ENCODE results near the gene RAB26. TPM values are rescaled to one million over a fixed set of nuclear protein-coding genes. Genes with fewer than 3 reads are reported as not detected.

The RAB26 gene
- total and polyA plus RNA-seq, 2 donors (not counting 3 experiments of a cell fraction or from before 2014, with no cell fraction given), result 0.91 to 2.0 TPM

GRCh38 chr16:2173916-2174315 lies 25.5 kb downstream of the RAB26 start:
- H3K4me2 ChIP-seq (ENCODE audit: insufficient read depth, low read length), result no peak overlapping the region
- peaks cover 23 to 46% of the 10 kb centered on the region in 2 experiments for H3K36me3 ChIP-seq (ENCODE audit: control insufficient read depth in 2 of 2, extremely low read depth in 1 of 2, insufficient read depth in 2 of 2, low read length in 2 of 2)
- H3K4me1 ChIP-seq (ENCODE audit: control insufficient read depth, extremely low read depth, insufficient read depth, low read length), result peaks cover 24% of the 10 kb centered on the region
- FAIRE-seq (no peak), DNase-seq (ENCODE audit: low read depth, low spot score) (no peak)
- no peaks in the 10 kb centered on the region for H3K9me1 ChIP-seq (replicated peaks; ENCODE audit: control insufficient read depth, extremely low read depth, insufficient read depth, low read length)
- H4K20me1 ChIP-seq (replicated peaks; ENCODE audit: control insufficient read depth, extremely low read depth, insufficient read depth, low read length), result no peaks in the 10 kb centered on the region
- no peak overlapping the region for H2AFZ ChIP-seq (ENCODE audit: low read depth, low read length)
- H3K27me3 ChIP-seq (ENCODE audit: control insufficient read depth in 2 of 2, insufficient read depth in 2 of 2, low read length in 2 of 2), result no peaks in the 10 kb centered on the region
- dilution Hi-C loops (cut with MboI; ENCODE audit: extremely low pct_ligation_motif_present, low sequenced_read_pairs) (loop anchor here (25.0 kb wide), 1 partner anchor 137 kb away; the partner anchor contains the start of genes NHERF2, NTHL1 and TSC2), intact Hi-C loops (cut with micrococcal nuclease) (no loop called here)
- no peak overlapping the region for H3K9ac ChIP-seq (replicated peaks; ENCODE audit: extremely low read depth, insufficient read depth, low read length)
- TF ChIP-seq POLR2AphosphoS5 (IDR thresholded peaks at IDR 0.05; ENCODE audit: insufficient read depth, low read depth, low read length), result no peak
- no peak for TF ChIP-seq FOS (IDR thresholded peaks at IDR 0.05; ENCODE audit: borderline replicate concordance, insufficient read depth, low read length)
- no peak for TF ChIP-seq CTCF (IDR thresholded peaks at IDR 0.05; ENCODE audit: extremely low read depth in 1 of 2, insufficient read depth in 1 of 2, low read depth in 1 of 2, low read length in 2 of 2)
- TF ChIP-seq JUN (IDR thresholded peaks at IDR 0.05; ENCODE audit: borderline replicate concordance, insufficient read depth, insufficient read length, low read depth), result no peak
- TF ChIP-seq MAX (IDR thresholded peaks at IDR 0.05; ENCODE audit: insufficient read depth, insufficient read length), result no peak
- no peak for TF ChIP-seq POLR2A (IDR thresholded peaks at IDR 0.05; ENCODE audit: low read depth, low read length)
- TF ChIP-seq MYC (IDR thresholded peaks at IDR 0.05; ENCODE audit: low read depth, low read length), result no peak
- no peak for TF ChIP-seq EZH2 (IDR thresholded peaks at IDR 0.05; ENCODE audit: borderline replicate concordance, low read depth, low read length, severe bottlenecking)
- TF ChIP-seq GATA2 (IDR thresholded peaks at IDR 0.05; ENCODE audit: insufficient read depth, insufficient read length, low read depth, low read length), result no peak
- H3K27ac ChIP-seq (ENCODE audit: insufficient read depth, low read depth, low read length), result no peak overlapping the region
- CTCF ChIA-PET, result interaction anchor here (1.2 kb wide), 2 partner anchors 15 to 20 kb away, joined by 3 to 4 read pairs; no protein-coding TSS in a partner anchor
- no peak overlapping the region for H3K4me3 ChIP-seq (replicated peaks in 1 of 3; ENCODE audit: insufficient read depth in 1 of 3, low read depth in 1 of 3, low read length in 3 of 3)
- H3K79me2 ChIP-seq (ENCODE audit: control insufficient read depth, insufficient read depth, low read length), result peaks cover 35% of the 10 kb centered on the region
- H3K9me3 ChIP-seq (replicated peaks; ENCODE audit: control insufficient read depth, insufficient read depth, low read length), result no peaks in the 10 kb centered on the region
- POLR2A ChIA-PET, result interaction anchor here (1.0 kb wide), 1 partner anchor 18 kb away, joined by 5 read pairs; the partner anchor contains the start of gene TRAF7
- no TSS peak for BruUV-seq (replicated peaks)
